IPS DF 19.7 (cell line): ENCODE results near the gene ESPL1.

Source experiments
- DNase-seq: peaks from one replicate; pipeline ENCODE4 v3.0.0-alpha.2; 2013; ENCODE audit warnings: low read depth, low spot score

ESPL1 gene

DNA sequence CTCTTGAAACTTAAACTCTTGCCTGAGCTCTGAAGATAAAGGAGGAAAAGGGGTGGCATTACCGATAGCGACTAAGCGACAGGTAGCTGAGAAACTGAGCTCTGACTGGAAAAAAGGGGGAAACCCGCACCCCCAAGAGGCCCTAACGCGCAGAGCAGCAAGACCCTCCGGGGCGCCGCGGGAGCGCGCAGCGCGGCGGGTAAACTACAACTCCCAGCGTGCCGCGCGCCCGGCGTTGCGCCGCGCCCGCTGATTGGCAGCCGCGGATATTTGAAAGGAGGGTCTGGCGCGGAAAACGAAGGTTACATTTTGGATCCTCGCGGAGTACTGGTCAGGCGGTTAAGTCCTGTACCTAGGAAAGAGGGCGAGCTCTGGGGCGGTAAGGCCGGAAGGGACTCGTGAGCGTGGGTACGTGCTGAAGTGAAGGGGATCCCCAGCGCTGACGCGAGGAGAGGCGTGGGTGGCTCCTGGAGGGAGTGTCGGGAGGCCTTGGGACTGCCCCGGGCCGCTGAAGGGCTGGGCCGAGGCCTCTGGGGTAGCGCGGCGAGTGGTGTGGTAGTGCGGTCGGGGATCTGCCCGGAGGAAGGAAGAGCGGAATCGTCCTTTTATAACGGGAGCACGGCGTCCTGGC, at the start of gene ESPL1:
TSS of gene ESPL1 (plus strand) at position 301 of the 631 bp plus-strand sequence. CDS start 468 bp downstream, outside the sequence.
- peak; percentile 84 for DNase-seq

DNA sequence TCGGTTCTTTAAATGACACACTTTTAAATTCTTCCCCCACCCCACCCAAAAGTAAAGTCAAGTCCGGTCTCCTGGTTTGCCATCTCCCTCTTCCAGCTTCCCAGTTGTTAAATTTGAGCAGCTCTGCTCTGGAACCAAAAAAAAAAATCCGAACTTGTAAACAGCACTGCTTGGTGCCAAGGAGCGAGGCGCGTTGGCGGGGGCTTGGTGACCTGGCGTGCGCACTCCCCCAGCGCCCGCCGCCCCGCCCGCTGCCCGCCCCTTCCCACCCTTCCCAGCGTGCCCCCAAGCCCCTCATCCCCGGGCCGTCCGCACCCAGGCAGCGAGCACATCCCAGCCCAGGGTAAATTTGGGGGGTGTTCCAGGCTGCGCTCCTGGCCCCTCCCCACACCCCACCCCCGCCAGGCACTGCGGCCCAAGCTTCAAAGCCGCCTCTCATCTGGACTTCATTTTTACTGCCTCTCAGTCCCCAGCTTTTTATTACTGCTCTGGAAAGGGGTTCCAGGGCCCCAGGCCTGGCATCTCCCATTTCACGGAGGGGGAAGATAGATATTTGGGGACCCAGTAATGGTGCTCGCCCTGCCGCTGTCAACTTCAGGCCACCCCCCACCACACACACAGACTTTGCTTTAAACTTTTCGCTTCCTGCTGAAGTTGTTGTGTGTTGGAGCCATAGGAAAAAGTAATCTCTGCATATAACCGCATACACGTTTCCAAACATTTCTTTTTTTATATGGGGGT, 49.4 kb upstream of the ESPL1 start:
- DNase-seq, result no peak

GRCh38 chr12:53219292-53219955, 48.7 kb upstream of the ESPL1 start:
- no peak for DNase-seq

GRCh38 chr12:53219956-53220693, 48.0 kb upstream of the ESPL1 start:
- DNase-seq, result no peak

GRCh38 chr12:53220694-53221202, 47.4 kb upstream of the ESPL1 start:
- DNase-seq, result no peak

DNA sequence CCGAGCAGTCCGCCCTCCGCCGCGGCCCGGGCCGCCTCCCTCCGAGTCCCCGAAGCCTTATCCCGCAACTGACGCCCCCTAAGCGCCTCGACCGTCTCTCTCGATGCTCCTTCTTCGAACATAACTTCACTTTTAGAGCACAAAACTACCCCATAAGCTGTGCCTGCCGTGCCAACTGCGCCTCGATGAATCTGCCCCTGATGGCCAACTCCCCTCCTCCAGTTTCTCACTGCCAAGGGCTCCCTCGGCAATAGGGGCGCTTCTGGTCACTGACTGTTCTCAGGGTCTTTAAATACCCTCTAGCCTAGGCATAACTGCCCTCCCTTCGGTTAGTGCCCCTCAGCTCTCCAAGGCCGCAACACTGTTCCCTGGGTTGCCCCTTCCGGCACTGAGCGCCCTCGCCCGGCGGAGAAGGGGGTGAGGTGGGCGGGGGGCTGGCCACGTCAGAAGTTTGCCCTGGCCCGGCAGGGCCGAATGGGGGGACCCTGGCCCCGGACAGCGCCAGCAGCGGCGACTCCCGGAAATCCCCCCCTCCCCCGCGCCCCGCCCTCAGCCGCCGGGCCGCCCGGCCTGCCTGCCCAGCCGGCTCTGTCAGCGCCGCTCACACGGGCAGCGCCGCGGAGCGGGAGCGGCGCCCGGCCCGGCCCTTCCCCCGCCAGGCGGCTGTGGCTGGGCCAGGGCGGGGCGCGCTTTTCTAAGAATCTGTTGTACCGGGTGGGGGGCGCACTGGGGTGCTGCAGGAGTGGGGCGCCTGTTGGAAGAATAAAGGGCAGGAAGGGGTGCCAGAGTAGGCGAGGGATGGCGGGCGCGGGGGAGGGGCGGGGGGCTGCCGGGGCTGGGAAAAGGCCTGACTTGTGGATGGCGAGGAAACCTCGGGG, 46.7 kb upstream of the ESPL1 start:
- no peak for DNase-seq

- no peak for DNase-seq
Measured at GRCh38 chr12:53222170-53222721, 45.9 kb upstream of the ESPL1 start.

DNA sequence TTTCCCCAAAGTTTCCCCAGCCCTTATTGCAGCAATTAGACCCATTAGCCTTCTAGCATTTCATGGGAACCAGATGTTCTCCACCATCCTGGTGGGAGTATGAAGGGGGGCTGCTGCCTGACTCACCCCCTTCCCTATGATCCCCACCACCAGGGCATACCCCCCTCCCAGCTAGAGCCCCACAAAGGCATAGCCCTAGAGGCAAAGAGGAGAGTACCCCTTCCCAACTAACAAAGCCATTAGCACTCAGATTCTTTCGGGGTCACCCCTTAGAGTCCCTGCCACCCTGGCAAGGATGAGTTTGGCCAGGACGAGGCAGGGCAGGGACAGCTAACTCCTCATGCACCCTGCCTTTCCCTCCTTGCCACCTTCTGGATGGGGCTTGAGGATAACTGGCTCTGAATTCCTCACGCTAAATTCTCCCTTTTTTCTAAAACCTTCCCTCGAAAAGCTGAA, 45.3 kb upstream of the ESPL1 start:
- DNase-seq, result no peak

- no peak for DNase-seq
Measured at GRCh38 chr12:53223389-53224060, 44.6 kb upstream of the ESPL1 start.

DNA sequence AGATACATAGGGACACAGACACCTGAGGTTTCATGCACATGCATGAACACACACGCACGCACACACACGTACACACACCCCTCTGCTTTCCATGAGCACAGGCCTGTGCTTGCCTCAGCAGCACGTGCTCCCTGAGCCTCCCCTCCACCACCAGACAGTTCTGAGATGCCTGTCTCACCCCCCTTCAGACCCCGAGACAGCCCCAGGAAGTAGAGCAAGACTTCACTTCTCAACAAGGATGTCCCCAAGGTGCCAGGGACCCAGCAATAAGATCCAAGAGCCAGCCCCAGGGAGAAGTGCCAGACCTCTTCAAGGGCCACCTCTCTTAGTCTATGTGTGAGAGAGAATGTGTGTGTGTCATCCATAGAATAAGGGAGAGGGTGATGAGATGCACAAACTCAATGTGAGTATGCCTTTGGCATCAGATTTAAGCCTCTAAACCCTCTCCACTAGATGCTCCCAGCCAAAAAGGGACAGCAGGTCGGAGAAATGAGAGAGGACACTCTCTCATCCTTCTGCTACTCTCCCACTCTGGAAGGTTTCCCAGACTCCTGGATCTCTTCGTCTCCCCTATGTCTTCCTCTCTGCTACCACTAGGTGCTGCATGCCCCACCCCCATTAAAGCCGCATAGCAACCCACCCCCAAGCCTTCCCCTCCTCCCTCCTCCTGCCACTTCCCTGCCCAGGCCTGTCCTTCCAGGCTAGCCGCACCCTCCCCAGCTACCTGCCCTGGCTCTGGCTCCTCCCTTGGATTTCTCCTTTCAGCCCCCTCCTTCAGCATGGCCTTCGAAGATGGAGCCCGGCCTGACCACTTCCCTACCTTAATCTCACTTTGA, 43.8 kb upstream of the ESPL1 start:
- no peak for DNase-seq

DNA sequence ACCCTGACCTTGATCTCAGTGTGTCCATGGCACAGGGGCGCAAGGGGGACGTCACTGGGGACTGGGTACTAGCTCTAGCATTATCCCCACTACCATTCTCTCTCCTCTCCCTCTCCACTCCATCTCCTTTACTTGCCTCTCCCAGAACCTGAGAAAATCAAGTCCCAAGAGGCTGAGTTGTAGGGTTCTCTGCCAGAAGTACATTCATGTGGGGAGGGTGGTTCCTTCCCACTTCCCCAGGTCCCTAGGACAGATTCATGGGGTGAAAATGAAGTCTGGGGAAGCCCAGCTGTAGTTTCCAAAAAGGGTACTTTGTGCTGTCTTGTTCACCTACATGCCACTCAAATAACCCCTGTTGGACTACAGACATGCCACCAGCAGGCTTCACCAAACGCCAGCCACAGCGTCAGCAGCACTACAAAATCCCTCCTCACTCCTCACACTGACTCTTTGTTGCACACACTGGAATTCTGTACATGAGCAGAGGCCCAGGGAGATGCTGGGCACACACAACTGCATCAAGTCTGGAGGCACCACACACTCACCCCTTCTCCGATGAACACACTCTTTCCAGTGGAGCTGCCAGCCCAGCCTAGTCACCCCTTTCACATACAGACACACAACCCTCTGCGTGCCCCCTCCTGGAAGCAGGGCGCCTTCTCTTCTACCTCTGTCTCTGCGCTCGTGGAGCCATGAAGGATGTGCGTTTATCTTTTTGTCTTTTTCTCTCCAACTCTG, 43.0 kb upstream of the ESPL1 start:
- no peak for DNase-seq

- DNase-seq, result no peak
Measured at GRCh38 chr12:53225635-53226424, 42.3 kb upstream of the ESPL1 start.

- DNase-seq, result no peak
Measured at GRCh38 chr12:53226815-53227214, 41.3 kb upstream of the ESPL1 start.

DNA sequence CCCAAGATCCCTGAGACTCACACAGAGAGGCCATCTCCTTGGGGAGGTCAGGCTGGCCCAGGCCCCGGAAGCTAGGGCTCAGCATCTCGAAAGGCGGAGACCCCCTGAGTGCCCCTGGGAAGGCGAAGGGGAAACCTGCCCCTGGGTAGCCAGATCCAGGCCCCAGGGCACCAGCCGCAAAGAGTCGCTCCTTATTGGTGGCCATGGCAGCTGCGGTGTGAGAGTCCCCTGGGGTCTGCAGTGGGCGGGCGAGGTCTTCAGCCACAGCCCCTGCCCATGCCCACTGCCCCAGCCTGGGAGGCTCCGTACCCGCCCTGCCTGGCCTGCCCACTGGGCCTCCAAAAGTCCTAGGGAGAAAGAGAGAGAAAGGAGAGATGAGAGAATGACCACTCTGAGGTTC, 40.8 kb upstream of the ESPL1 start:
- no peak for DNase-seq

DNA sequence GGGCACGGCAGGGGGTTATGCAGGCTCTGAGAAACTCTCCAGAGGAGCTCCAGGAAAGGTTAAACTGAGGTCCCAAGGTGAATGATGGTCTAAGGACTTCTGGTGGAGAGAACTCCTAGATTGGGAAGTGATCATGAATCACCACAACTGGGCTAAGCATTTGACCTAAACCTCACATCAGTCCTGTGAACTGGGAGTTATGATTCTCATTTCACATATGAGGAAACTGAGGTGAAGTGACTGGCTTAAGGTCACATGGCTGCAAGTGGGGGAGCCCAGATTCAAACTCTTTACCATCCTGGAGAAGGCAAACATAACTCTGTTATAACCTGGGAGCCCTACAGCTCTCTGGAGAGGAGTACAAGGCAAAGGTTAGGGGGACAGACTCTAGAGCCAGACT, 40.3 kb upstream of the ESPL1 start:
- DNase-seq, result no peak

DNA sequence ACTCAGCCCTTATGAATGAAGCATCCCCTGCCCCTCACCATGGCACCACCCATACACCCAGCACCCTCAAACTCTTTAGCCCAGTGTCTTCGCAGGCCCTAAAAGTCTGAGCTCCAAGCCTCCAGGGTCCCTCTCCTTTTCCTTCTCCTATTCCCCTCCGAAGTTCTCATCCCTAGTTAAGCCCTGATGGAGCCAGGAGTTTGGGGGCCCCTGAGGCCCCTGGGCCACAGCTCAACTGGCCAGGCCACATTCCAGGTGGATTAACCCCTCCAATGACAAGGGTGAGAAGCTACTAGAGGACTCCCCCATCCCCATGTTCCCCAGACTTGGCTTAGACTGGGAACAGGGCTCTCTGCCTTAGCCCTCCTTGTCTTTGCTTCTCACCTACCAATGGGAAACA, 38.6 kb upstream of the ESPL1 start:
- no peak for DNase-seq

- DNase-seq, result no peak
Measured at GRCh38 chr12:53230108-53230845, 37.8 kb upstream of the ESPL1 start.
